ENCODE results near the gene ERRFI1. TPM values are rescaled to one million over a fixed set of nuclear protein-coding genes. Genes with fewer than 3 reads are reported as not detected.
"Not testable (repeated sequence)": the region's sequence is repeated elsewhere in the genome, so short reads cannot be mapped to it uniquely, and the experiment has no call there.

The ERRFI1 gene, protein sequence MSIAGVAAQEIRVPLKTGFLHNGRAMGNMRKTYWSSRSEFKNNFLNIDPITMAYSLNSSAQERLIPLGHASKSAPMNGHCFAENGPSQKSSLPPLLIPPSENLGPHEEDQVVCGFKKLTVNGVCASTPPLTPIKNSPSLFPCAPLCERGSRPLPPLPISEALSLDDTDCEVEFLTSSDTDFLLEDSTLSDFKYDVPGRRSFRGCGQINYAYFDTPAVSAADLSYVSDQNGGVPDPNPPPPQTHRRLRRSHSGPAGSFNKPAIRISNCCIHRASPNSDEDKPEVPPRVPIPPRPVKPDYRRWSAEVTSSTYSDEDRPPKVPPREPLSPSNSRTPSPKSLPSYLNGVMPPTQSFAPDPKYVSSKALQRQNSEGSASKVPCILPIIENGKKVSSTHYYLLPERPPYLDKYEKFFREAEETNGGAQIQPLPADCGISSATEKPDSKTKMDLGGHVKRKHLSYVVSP
- total RNA-seq: 10 to 100 TPM; 26.4 to 96.8 (median 61.2) TPM

DNA sequence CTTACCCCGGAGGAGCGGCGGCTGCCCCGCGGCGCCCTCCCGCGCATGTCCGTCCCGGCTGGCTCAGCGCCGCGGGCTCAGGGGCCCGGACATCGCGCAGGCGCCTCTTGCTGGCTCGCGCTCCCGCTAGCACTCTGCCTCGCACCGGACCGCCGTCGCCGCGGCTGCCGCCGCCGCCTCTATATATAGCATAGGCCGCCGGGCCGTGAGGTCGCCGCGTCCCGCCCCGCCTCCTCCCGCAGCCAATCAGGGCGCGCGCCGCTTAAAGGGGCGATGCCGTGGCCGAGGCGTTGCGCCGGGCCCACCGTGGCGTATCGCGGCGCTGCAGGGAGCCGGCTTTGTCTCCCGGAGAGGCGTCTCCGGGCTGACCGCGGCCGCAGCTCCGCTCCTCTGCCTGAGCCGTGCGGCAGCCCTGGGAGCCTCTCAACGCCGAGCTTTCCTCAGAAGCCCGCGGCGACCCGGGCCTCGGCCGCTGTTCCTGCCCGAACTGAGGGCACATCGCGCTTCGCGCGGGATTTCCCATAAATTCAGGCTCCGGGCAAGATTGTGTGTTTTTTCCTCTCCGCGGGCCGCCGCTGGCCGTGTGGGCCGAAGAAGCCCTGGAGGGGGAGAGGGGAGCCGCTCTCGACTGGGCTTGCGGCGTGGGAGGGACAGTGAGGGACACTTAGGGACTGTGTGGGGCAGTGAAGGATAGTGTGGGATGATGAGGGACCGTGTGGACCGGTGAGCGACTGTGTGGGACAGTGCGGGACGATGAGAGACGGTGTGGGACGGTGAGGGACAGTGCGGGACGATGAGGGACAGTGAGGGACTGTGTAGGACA is at the start of gene ERRFI1:
ERRFI1 (minus strand) TSS at position 157 of the 823 bp plus-strand sequence. CDS start 10,690 bp downstream, outside the sequence.
- Histone ChIP-seq H3K4me1 (peaks cover 0 to 31% (median 11%) of the 10 kb centered on the region in 4 donors), H3K27me3 (no peaks in the 10 kb centered on the region), H3K27ac (peak within 1 kb of the TSS; percentile 76 to 95 (median 90)), H3K4me3 (peak within 1 kb of the TSS; percentile 86 to 97 (median 94)), H3K9me3 (no peaks in the 10 kb centered on the region), H3K36me3 (no peaks in the 10 kb centered on the region)
- no peak for TF ChIP-seq CTCF (IDR thresholded peaks at IDR 0.05)
- peak; percentile 99 to 100 for TF ChIP-seq POLR2A (IDR thresholded peaks at IDR 0.05)
- DNase-seq: peak; percentile 87 to 97 (median 97)

DNA sequence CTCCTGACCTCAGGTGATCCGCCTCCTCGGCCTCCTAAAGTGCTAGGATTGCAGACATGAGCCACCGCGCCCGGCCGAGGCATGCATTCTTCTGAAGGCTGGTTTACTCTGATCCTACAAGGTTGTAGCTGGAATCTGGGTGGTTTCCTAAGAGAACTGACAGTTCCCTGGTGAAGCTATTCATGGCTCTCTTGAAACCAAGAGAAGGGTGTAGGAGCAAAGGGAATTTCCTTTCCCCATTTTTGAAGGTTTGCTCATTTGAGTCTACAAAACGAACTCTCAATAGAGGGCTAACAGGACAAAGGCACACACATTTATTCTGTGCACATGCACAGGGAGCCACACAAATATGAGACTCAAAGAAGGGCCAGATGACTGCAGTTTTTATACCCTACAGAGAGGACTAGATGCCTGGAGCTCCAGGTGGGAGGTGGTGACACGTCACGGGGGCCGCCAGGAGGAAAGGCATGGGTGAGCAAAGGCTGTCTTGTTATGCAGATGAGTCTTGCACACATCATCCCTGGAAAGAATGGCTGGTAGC is 49.5 kb upstream of the ERRFI1 start:
- no peak for TF ChIP-seq CTCF (IDR thresholded peaks at IDR 0.05)
- TF ChIP-seq POLR2A (IDR thresholded peaks at IDR 0.05): no peak
- DNase-seq: no peak
- Histone ChIP-seq H3K27ac (no peak overlapping the region), H3K4me3 (no peak overlapping the region), H3K4me1 (peaks cover 0 to 28% (median 0%) of the 10 kb centered on the region in 4 donors), H3K9me3 (no peaks in the 10 kb centered on the region), H3K36me3 (no peaks in the 10 kb centered on the region), H3K27me3 (no peaks in the 10 kb centered on the region)

GRCh38 chr1:8073112-8073855 is 47.2 kb upstream of the ERRFI1 start:
- Histone ChIP-seq H3K9me3 (no peaks in the 10 kb centered on the region), H3K27me3 (no peaks in the 10 kb centered on the region), H3K4me3 (no peak overlapping the region), H3K36me3 (no peaks in the 10 kb centered on the region), H3K4me1 (peaks cover 0 to 31% (median 1%) of the 10 kb centered on the region in 4 donors), H3K27ac (no peak overlapping the region)
- DNase-seq: no peak
- TF ChIP-seq POLR2A (IDR thresholded peaks at IDR 0.05) (no peak), CTCF (IDR thresholded peaks at IDR 0.05) (no peak)

- Histone ChIP-seq H3K4me1 (peaks cover 0 to 6% (median 1%) of the 10 kb centered on the region in 4 donors), H3K4me3 (no peak overlapping the region), H3K27ac (peak overlapping the region in 1 of 4 donors; percentile 27), H3K36me3 (no peaks in the 10 kb centered on the region), H3K9me3 (no peaks in the 10 kb centered on the region), H3K27me3 (no peaks in the 10 kb centered on the region)
- DNase-seq: no peak
- no peak for TF ChIP-seq CTCF (IDR thresholded peaks at IDR 0.05)
- TF ChIP-seq POLR2A (IDR thresholded peaks at IDR 0.05): no peak
Observed at GRCh38 chr1:8070381-8070811, 44.3 kb upstream of the ERRFI1 start.

DNA sequence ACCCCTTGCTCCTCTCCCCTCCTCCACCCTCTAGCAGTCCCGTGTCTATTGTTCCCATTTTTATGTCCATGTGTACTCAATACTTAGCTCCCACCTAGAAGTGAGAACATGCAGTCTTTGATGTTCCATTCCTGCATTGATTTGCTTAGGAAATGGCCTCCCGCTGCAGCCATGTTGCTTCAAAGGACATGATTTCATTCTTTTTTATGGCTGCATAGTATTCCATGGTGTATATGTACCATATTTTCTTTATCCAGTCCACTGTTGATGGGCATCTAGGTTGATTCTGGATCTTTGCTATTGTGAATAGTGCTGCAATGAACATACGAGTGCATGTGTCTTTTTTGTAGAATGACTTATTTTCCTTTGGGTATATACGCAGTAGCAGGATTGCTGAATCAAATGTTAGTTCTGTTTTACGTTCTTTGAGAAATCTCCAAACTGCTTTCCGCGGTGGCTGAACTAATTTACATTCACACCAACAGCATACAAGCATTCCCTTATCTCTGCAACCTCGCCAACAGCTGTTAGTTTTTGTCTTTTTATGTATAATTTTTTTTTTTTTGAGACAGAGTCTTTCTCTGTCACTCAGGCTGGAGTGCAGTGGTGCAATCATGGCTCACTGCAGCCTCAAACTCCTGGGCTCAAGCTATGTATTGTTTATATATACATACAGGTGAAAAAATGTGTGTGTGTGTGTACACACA is 43.7 kb upstream of the ERRFI1 start:
- not testable (repeated sequence) for H3K4me3 ChIP-seq, H3K9me3 ChIP-seq, H3K4me1 ChIP-seq, H3K27ac ChIP-seq, H3K36me3 ChIP-seq, DNase-seq, H3K27me3 ChIP-seq
